ENCODE data around the gene GALK2.

The GALK2 gene

GRCh38 chr15:49215768-49216739 lies 46.0 kb downstream of the GALK2 start:
- no peaks in the 10 kb centered on the region for H3K4me1 Mint-ChIP-seq
- no peak overlapping the region for H3K27ac Mint-ChIP-seq
- H3K9me3 Mint-ChIP-seq: peaks cover 8% of the 10 kb centered on the region
- no peaks in the 10 kb centered on the region for H3K27me3 Mint-ChIP-seq
- DNase-seq: no peak
- CTCF ChIA-PET: no interaction called here
- H3K4me3 Mint-ChIP-seq: no peak overlapping the region
- H3K36me3 Mint-ChIP-seq: peaks cover 44% of the 10 kb centered on the region

- CTCF ChIA-PET: interaction anchor here (1.0 kb wide), 1 partner anchor 13 kb away, joined by 4 read pairs; no protein-coding TSS in a partner anchor
- H3K4me1 Mint-ChIP-seq: peaks cover 17% of the 10 kb centered on the region
- peaks cover 58% of the 10 kb centered on the region for H3K36me3 Mint-ChIP-seq
- no peak for DNase-seq
- H3K27me3 Mint-ChIP-seq: no peaks in the 10 kb centered on the region
- H3K4me3 Mint-ChIP-seq: no peak overlapping the region
- H3K27ac Mint-ChIP-seq: no peak overlapping the region
- H3K9me3 Mint-ChIP-seq: peaks cover 24% of the 10 kb centered on the region
Measured at GRCh38 chr15:49223536-49224274, 53.7 kb downstream of the GALK2 start.

- Mint-ChIP-seq H3K27ac (no peak overlapping the region), H3K9me3 (peaks cover 28% of the 10 kb centered on the region), H3K4me3 (no peak overlapping the region), H3K36me3 (peaks cover 54% of the 10 kb centered on the region), H3K4me1 (peaks cover 21% of the 10 kb centered on the region), H3K27me3 (no peaks in the 10 kb centered on the region)
- CTCF ChIA-PET: interaction anchor here (1.4 to 1.6 kb wide), 2 partner anchors 10 to 364 kb away, joined by 3 to 4 read pairs; no protein-coding TSS in a partner anchor
- DNase-seq: no peak
Measured at GRCh38 chr15:49225572-49226281, 55.7 kb downstream of the GALK2 start.

GRCh38 chr15:49227602-49228001 lies 57.6 kb downstream of the GALK2 start:
- Mint-ChIP-seq H3K36me3 (peaks cover 60% of the 10 kb centered on the region), H3K4me1 (peaks cover 21% of the 10 kb centered on the region), H3K27ac (no peak overlapping the region), H3K27me3 (no peaks in the 10 kb centered on the region), H3K4me3 (no peak overlapping the region), H3K9me3 (peaks cover 27% of the 10 kb centered on the region)
- CTCF ChIA-PET: no interaction called here
- no peak for DNase-seq

- peaks cover 55% of the 10 kb centered on the region for H3K36me3 Mint-ChIP-seq
- peaks cover 21% of the 10 kb centered on the region for H3K9me3 Mint-ChIP-seq
- no peak overlapping the region for H3K4me3 Mint-ChIP-seq
- H3K27ac Mint-ChIP-seq: no peak overlapping the region
- H3K4me1 Mint-ChIP-seq: peaks cover 26% of the 10 kb centered on the region
- DNase-seq: no peak
- no peaks in the 10 kb centered on the region for H3K27me3 Mint-ChIP-seq
- CTCF ChIA-PET: no interaction called here
Measured at GRCh38 chr15:49229922-49230321, 59.9 kb downstream of the GALK2 start.

GRCh38 chr15:49232236-49232806 lies 62.3 kb downstream of the GALK2 start:
- Mint-ChIP-seq H3K4me3 (no peak overlapping the region), H3K36me3 (peaks cover 42% of the 10 kb centered on the region)
- CTCF ChIA-PET: interaction anchor here (0.9 to 1.4 kb wide), 2 partner anchors 189 to 191 kb away, joined by 3 to 4 read pairs; partner anchors contain the start of gene FGF7

GRCh38 chr15:49235446-49236124 lies 65.5 kb downstream of the GALK2 start:
- Mint-ChIP-seq H3K27me3 (no peaks in the 10 kb centered on the region), H3K9me3 (peaks cover 5% of the 10 kb centered on the region), H3K4me1 (peaks cover 16% of the 10 kb centered on the region), H3K36me3 (peaks cover 27% of the 10 kb centered on the region), H3K27ac (peak overlapping the region; percentile 28), H3K4me3 (no peak overlapping the region)
- DNase-seq: peak; percentile 69
- CTCF ChIA-PET: interaction anchor here (0.8 to 6.2 kb wide), 16 partner anchors 9 to 909 kb away, joined by 3 to 84 read pairs (median 3); partner anchors contain the start of gene FGF7

More at GRCh38 chr15:49232236-49232806, 62.3 kb downstream of the GALK2 start:
- peaks cover 30% of the 10 kb centered on the region for H3K4me1 Mint-ChIP-seq
- no peaks in the 10 kb centered on the region for H3K27me3 Mint-ChIP-seq
- DNase-seq: no peak
- no peak overlapping the region for H3K27ac Mint-ChIP-seq
- H3K9me3 Mint-ChIP-seq: peaks cover 21% of the 10 kb centered on the region

GRCh38 chr15:49236869-49237268 lies 66.8 kb downstream of the GALK2 start:
- peaks cover 5% of the 10 kb centered on the region for H3K9me3 Mint-ChIP-seq
- DNase-seq: no peak

GRCh38 chr15:49238342-49238741 lies 68.3 kb downstream of the GALK2 start:
- Mint-ChIP-seq H3K4me1 (peaks cover 16% of the 10 kb centered on the region), H3K27ac (no peak overlapping the region), H3K9me3 (no peaks in the 10 kb centered on the region), H3K36me3 (peaks cover 13% of the 10 kb centered on the region), H3K27me3 (no peaks in the 10 kb centered on the region), H3K4me3 (no peak overlapping the region)
- CTCF ChIA-PET: interaction anchor here (1.2 to 6.2 kb wide), 2 partner anchors 176 to 183 kb away, joined by 3 to 84 read pairs; partner anchors contain the start of gene FGF7
- DNase-seq: no peak

More at GRCh38 chr15:49236869-49237268, 66.8 kb downstream of the GALK2 start:
- no peaks in the 10 kb centered on the region for H3K27me3 Mint-ChIP-seq
- peaks cover 19% of the 10 kb centered on the region for H3K36me3 Mint-ChIP-seq
- no peak overlapping the region for H3K27ac Mint-ChIP-seq
- H3K4me1 Mint-ChIP-seq: peaks cover 16% of the 10 kb centered on the region
- CTCF ChIA-PET: interaction anchor here (0.9 to 6.2 kb wide), 7 partner anchors 13 to 908 kb away, joined by 3 to 84 read pairs (median 8); partner anchors contain the start of gene FGF7
- no peak overlapping the region for H3K4me3 Mint-ChIP-seq

- no peak for DNase-seq
- CTCF ChIA-PET: interaction anchor here (6.2 kb wide), 1 partner anchor 182 kb away, joined by 84 read pairs; the partner anchor contains the start of gene FGF7
- H3K27ac Mint-ChIP-seq: no peak overlapping the region
- peaks cover 15% of the 10 kb centered on the region for H3K36me3 Mint-ChIP-seq
- H3K9me3 Mint-ChIP-seq: no peaks in the 10 kb centered on the region
- no peaks in the 10 kb centered on the region for H3K27me3 Mint-ChIP-seq
- no peak overlapping the region for H3K4me3 Mint-ChIP-seq
- peaks cover 16% of the 10 kb centered on the region for H3K4me1 Mint-ChIP-seq
Measured at GRCh38 chr15:49239105-49239504, 69.1 kb downstream of the GALK2 start.

- no peaks in the 10 kb centered on the region for H3K9me3 Mint-ChIP-seq
- no peak overlapping the region for H3K4me3 Mint-ChIP-seq
- peaks cover 29% of the 10 kb centered on the region for H3K36me3 Mint-ChIP-seq
- CTCF ChIA-PET: interaction anchor here (1.2 kb wide), 1 partner anchor 180 kb away, joined by 3 read pairs; the partner anchor contains the start of gene FGF7
- no peaks in the 10 kb centered on the region for H3K27me3 Mint-ChIP-seq
- DNase-seq: no peak
- H3K27ac Mint-ChIP-seq: no peak overlapping the region
- peaks cover 4% of the 10 kb centered on the region for H3K4me1 Mint-ChIP-seq
Measured at GRCh38 chr15:49242820-49243219, 72.8 kb downstream of the GALK2 start.

- Mint-ChIP-seq H3K4me3 (no peak overlapping the region), H3K27me3 (no peaks in the 10 kb centered on the region), H3K9me3 (peaks cover 5% of the 10 kb centered on the region), H3K27ac (no peak overlapping the region), H3K36me3 (peaks cover 42% of the 10 kb centered on the region), H3K4me1 (peaks cover 4% of the 10 kb centered on the region)
- DNase-seq: no peak
- CTCF ChIA-PET: interaction anchor here (1.0 kb wide), 1 partner anchor 12 kb away, joined by 3 read pairs; no protein-coding TSS in a partner anchor
Measured at GRCh38 chr15:49247556-49248110, 77.6 kb downstream of the GALK2 start.
